Osteoblast (primary cell): ENCODE results near the gene SLCO2B1. TPM values are rescaled to one million over a fixed set of nuclear protein-coding genes. Genes with fewer than 3 reads are reported as not detected.

Experiments
- DNase-seq: peaks from one replicate; pipeline ENCODE4 v3.0.0; 2011; ENCODE audit warnings: low spot score, mixed read lengths; ENCODE audit not compliant: insufficient read length; ENCODE audit errors: missing footprints
- H2AFZ ChIP-seq: 2 replicates; pipeline ENCODE4 v1.6.0; 2011; ENCODE audit warnings: mild to moderate bottlenecking, low read length
- H3K27ac ChIP-seq: 2 replicates; pipeline ENCODE4 v1.5.1; 2011; ENCODE audit warnings: mild to moderate bottlenecking, low read depth, low read length, moderate library complexity
- H3K27me3 ChIP-seq: 2 replicates; pipeline ENCODE4 v1.6.0; 2012; ENCODE audit warnings: mild to moderate bottlenecking, control low read depth, inconsistent platforms, low read length, moderate library complexity; ENCODE audit not compliant: insufficient read depth
- H3K36me3 ChIP-seq: 2 replicates; pipeline ENCODE4 v1.5.1; 2011; ENCODE audit warnings: mild to moderate bottlenecking, low read length, control low read depth, moderate library complexity; ENCODE audit not compliant: insufficient read depth
- H3K4me1 ChIP-seq: 2 replicates; pipeline ENCODE4 v1.5.1; 2011; ENCODE audit warnings: mild to moderate bottlenecking, low read length, control low read depth, moderate library complexity; ENCODE audit not compliant: insufficient read depth
- H3K4me2 ChIP-seq: 2 replicates; pipeline ENCODE4 v1.6.0; 2011; ENCODE audit warnings: mild to moderate bottlenecking, low read length; ENCODE audit not compliant: insufficient read depth
- H3K4me3 ChIP-seq: fragments of 200-600 bp; sonication (generic); 3 replicates; pipeline ENCODE4 v1.5.1; 2012; ENCODE audit warnings: mild to moderate bottlenecking, low read length, inconsistent platforms; ENCODE audit not compliant: insufficient read depth
- H3K79me2 ChIP-seq: 2 replicates; pipeline ENCODE4 v1.6.0; 2012; ENCODE audit warnings: mild to moderate bottlenecking, low read length, control low read depth, inconsistent platforms; ENCODE audit not compliant: insufficient read depth
- H3K9me3 ChIP-seq: 2 replicates; pipeline ENCODE4 v1.5.1; 2011; ENCODE audit warnings: low read depth, low read length, control low read depth
- H4K20me1 ChIP-seq: 2 replicates; pipeline ENCODE4 v1.6.0; 2012; ENCODE audit warnings: mild to moderate bottlenecking, low read length, control low read depth; ENCODE audit not compliant: insufficient read depth
- CTCF ChIP-seq: IDR thresholded peaks from 2 replicates; pipeline ENCODE4 v1.5.1; 2011; ENCODE audit warnings: mild to moderate bottlenecking, low read depth, low read length, moderate library complexity; ENCODE audit errors: extremely low read depth
- total RNA-seq: library from RNA; depleted of rRNA; stranded (reverse); fragments of >200 nt; gene quantifications from 2 replicates; pipeline ENCODE4 v1.2.3, GENCODE V29; 2012

SLCO2B1 gene
- total RNA-seq, 1 donor: 0.72 TPM

GRCh38 chr11:75188671-75189070, 37.8 kb downstream of the SLCO2B1 start:
- DNase-seq: no peak
- H3K9me3 ChIP-seq: no peaks in the 10 kb centered on the region
- TF ChIP-seq CTCF: no peak
- no peaks in the 10 kb centered on the region for H3K36me3 ChIP-seq
- peaks cover 13% of the 10 kb centered on the region for H3K27me3 ChIP-seq
- no peaks in the 10 kb centered on the region for H4K20me1 ChIP-seq
- H3K4me1 ChIP-seq: no peaks in the 10 kb centered on the region
- no peak overlapping the region for H3K27ac ChIP-seq
- H2AFZ ChIP-seq: no peak overlapping the region
- no peak overlapping the region for H3K4me3 ChIP-seq
- H3K79me2 ChIP-seq: no peaks in the 10 kb centered on the region
- H3K4me2 ChIP-seq: no peak overlapping the region

GRCh38 chr11:75189108-75189507, 38.2 kb downstream of the SLCO2B1 start:
- Histone ChIP-seq H3K79me2 (no peaks in the 10 kb centered on the region), H3K27me3 (peaks cover 14% of the 10 kb centered on the region)
- no peak for TF ChIP-seq CTCF

GRCh38 chr11:75189911-75190310, 39.0 kb downstream of the SLCO2B1 start:
- Histone ChIP-seq H4K20me1 (no peaks in the 10 kb centered on the region), H3K4me2 (no peak overlapping the region), H2AFZ (no peak overlapping the region), H3K4me3 (no peak overlapping the region), H3K36me3 (no peaks in the 10 kb centered on the region), H3K27me3 (peaks cover 12% of the 10 kb centered on the region), H3K79me2 (no peaks in the 10 kb centered on the region), H3K9me3 (no peaks in the 10 kb centered on the region), H3K27ac (no peak overlapping the region), H3K4me1 (no peaks in the 10 kb centered on the region)
- DNase-seq: no peak
- no peak for TF ChIP-seq CTCF

More at GRCh38 chr11:75189108-75189507, 38.2 kb downstream of the SLCO2B1 start:
- DNase-seq: no peak
- H3K27ac ChIP-seq: no peak overlapping the region
- no peaks in the 10 kb centered on the region for H4K20me1 ChIP-seq
- H3K4me3 ChIP-seq: no peak overlapping the region
- no peak overlapping the region for H3K4me2 ChIP-seq
- no peaks in the 10 kb centered on the region for H3K9me3 ChIP-seq
- no peaks in the 10 kb centered on the region for H3K4me1 ChIP-seq
- no peaks in the 10 kb centered on the region for H3K36me3 ChIP-seq
- no peak overlapping the region for H2AFZ ChIP-seq

- Histone ChIP-seq H4K20me1 (no peaks in the 10 kb centered on the region), H3K4me1 (no peaks in the 10 kb centered on the region), H3K4me2 (no peak overlapping the region), H3K9me3 (no peaks in the 10 kb centered on the region), H3K79me2 (no peaks in the 10 kb centered on the region), H3K4me3 (no peak overlapping the region), H3K27me3 (peaks cover 13% of the 10 kb centered on the region), H2AFZ (no peak overlapping the region), H3K27ac (no peak overlapping the region), H3K36me3 (no peaks in the 10 kb centered on the region)
- no peak for TF ChIP-seq CTCF
- peak; percentile 18 for DNase-seq
Observed at GRCh38 chr11:75190652-75191329, 39.9 kb downstream of the SLCO2B1 start.
